Cardiac fibroblast (primary cell): ENCODE results near the gene PLA2G4B.
A peak's percentile ranks its signal among the peaks of the same experiment; 100 is the strongest.

Experiments
- DNase-seq, 2 donors: peaks; one replicate each; pipeline versions ENCODE4 v3.0.0 to v3.0.0-alpha.2; 2010; ENCODE audit warnings: low read depth in 2 of 2
- H3K4me3 ChIP-seq, 2 donors: replicated peaks in 1 of 2; 1 replicate in 1 of 2; 2 replicates in 1 of 2; pipeline ENCODE4 v1.5.1; 2011; ENCODE audit warnings: low read depth in 2 of 2, low read length in 2 of 2, mild to moderate bottlenecking in 2 of 2, moderate library complexity in 1 of 2
- CTCF ChIP-seq: IDR thresholded peaks from one replicate; pipeline ENCODE4 v1.5.1; 2011; ENCODE audit warnings: low read depth, mild to moderate bottlenecking, low read length, inconsistent platforms

The PLA2G4B gene

DNA sequence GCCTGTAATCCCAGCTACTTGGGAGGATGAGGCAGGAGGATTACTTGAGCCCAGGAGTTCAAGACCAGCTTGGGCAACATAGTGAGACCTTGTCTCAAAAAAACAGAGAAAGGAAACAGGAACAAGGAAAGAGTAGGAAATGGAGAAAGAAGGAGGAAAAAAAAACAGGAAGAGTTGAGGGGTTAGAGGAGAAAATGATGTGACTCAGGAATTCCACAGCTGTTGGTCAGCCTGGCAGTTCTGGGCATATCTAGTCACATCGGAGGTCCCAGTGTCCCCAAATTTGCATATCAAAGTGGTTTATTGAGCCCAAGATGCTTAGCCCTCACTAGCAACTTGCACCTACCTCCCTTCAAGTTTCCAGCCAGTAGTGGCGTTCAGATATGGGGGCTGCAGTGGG lies 29.5 kb upstream of the PLA2G4B start:
- no peak for TF ChIP-seq CTCF
- DNase-seq, result no peak
- no peak overlapping the region for H3K4me3 ChIP-seq

- no peak for DNase-seq
- H3K4me3 ChIP-seq, result no peak overlapping the region
- TF ChIP-seq CTCF, result no peak
These were observed 29.0 kb upstream of the PLA2G4B start for GRCh38 chr15:41809526-41810220.

DNA sequence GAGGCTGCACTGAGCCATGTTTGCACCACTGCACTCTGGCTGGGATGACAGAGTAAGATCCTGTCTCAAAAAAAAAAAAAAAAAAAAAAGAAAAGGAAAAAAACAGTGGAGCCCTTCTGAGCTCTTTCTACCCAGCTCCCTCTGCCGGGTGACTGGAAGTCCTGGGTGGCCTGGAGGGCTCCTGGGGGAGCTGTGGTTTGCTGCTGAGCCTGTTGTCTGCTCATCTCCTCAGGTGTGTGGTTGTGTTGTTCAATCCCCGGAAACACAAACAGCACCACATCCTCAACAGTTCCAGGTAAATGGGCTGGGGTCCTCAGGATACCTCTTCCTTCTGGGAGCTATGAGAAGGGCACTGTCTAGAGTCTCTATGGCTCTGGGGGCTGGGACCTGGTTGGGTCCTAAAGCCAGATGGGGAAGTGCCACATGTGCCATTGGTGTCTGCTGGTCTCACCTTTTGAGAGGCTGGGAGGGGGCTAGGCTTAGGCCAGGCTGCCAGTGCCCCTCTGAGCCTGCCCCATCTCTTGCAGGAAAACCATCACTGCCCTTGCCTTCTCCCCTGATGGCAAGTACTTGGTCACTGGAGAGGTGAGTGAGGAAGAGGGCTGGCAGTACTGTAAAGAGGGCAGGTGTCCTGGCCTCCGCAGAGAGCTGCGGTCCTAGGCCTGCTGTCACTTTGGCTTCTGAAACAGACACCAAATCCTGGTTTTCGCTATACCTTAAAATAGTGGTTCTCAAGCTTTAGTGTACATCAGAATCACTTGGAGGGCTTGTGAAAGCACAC lies 27.8 kb upstream of the PLA2G4B start:
- H3K4me3 ChIP-seq, result no peak overlapping the region
- no peak for DNase-seq
- no peak for TF ChIP-seq CTCF

GRCh38 chr15:41811432-41812195 lies 27.0 kb upstream of the PLA2G4B start:
- H3K4me3 ChIP-seq, result no peak overlapping the region
- peak; percentile 90 to 92 for DNase-seq
- peak; percentile 89 for TF ChIP-seq CTCF

DNA sequence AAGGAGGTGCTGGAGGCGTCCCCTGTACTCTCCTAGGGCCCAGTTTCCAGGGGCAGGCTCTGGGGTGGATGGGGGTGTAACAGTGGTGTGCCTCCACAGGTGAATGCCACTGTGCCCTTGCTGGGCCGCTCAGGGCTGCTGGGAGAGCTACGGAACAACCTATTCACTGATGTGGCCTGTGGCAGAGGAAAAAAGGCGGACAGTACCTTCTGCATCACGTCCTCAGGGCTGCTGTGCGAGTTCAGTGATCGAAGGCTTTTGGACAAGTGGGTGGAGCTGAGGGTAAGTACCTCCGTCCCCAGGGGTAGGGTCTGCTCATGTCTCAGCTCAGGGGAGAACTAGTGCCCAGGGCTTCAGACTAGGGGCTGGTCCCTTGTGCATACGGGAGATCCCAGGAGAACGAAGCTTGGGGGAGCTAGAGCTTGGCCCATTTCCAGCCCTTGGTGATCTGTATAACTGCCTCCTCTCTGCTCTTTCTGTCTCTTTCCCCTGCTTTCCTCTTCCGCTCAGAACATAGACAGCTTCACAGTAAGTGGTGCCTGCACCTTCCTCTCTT lies 25.7 kb upstream of the PLA2G4B start:
- no peak overlapping the region for H3K4me3 ChIP-seq
- no peak for TF ChIP-seq CTCF
- no peak for DNase-seq

DNA sequence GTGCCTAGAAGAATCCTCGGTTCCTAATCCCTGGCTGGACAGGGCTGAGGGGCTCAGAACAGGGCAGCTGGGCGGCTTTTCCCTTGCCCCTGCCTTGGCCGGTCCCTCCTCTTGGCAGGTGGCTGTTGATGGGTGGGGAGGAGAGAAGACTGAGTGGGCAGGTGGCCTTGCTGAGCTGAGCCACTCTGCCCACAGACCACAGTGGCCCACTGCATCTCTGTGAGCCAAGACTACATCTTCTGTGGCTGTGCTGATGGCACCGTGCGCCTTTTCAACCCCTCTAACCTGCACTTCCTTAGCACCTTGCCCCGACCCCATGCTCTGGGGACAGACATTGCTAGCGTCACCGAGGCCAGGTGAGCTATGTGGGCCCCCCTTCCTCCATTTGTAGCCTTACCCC lies 25.2 kb upstream of the PLA2G4B start:
- DNase-seq, result no peak
- no peak for TF ChIP-seq CTCF
- no peak overlapping the region for H3K4me3 ChIP-seq
